Kidney epithelial cell (primary cell): Measurements from ENCODE around the gene MEX3D. TPM values are rescaled to one million over a fixed set of nuclear protein-coding genes. Genes with fewer than 3 reads are reported as not detected.
"Not testable (repeated sequence)": the region's sequence is repeated elsewhere in the genome, so short reads cannot be mapped to it uniquely, and the experiment has no call there.

Experiments used
- DNase-seq: peaks from one replicate; pipeline ENCODE4 v3.0.0-alpha.2; 2010; ENCODE audit warnings: low read depth
- H3K27me3 ChIP-seq: 2 replicates; pipeline ENCODE4 v1.6.0; 2011; ENCODE audit warnings: low read length; ENCODE audit not compliant: control insufficient read depth, insufficient read depth
- H3K36me3 ChIP-seq: 2 replicates; pipeline ENCODE4 v1.5.1; 2011; ENCODE audit warnings: low read length; ENCODE audit not compliant: control insufficient read depth, insufficient read depth
- H3K4me3 ChIP-seq: 2 replicates; pipeline ENCODE4 v1.5.1; 2011; ENCODE audit warnings: low read depth, mild to moderate bottlenecking, control low read depth, low read length
- total RNA-seq: library from RNA; depleted of rRNA; stranded (reverse); fragments of >200 nt; gene quantifications from 2 replicates; pipeline ENCODE4 v1.2.3, GENCODE V29; 2015
- TF ChIP-seq, protein P1 (sequence below): IDR thresholded peaks from 2 replicates; pipeline ENCODE4 v1.5.1; 2011; ENCODE audit warnings: mild to moderate bottlenecking, moderate library complexity, low read length, control low read depth, inconsistent platforms; ENCODE audit not compliant: insufficient read depth, poor library complexity, severe bottlenecking

Gene MEX3D
- total RNA-seq, 1 donor from 2014 or later = 90.9 TPM

DNA sequence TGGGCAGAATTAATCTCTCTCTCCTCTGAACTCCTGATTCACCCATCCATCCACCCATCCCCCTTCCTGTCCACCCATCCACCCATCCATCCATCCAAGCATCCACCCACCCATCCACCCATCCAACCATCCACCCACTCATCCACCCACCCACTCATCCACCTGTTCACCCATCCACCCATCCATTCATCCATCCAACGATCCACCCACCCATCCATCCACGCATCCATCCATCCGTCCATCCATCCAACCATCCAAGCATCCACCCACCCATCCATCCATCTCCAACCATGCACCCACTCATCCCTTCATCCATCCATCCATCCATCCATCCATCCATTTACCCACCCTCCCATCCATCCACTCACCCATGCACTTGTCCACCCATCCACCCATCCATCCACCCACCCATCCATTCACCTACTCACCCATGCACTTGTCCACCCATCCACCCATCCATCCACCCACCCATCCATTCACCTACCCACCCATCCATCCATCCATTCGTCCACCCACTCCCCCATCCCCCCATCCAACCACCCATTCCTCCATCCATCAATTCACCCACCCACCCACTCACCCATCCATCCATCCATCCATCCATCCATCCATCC lies 18.7 kb downstream of the MEX3D start:
- TF ChIP-seq, protein P1, sequence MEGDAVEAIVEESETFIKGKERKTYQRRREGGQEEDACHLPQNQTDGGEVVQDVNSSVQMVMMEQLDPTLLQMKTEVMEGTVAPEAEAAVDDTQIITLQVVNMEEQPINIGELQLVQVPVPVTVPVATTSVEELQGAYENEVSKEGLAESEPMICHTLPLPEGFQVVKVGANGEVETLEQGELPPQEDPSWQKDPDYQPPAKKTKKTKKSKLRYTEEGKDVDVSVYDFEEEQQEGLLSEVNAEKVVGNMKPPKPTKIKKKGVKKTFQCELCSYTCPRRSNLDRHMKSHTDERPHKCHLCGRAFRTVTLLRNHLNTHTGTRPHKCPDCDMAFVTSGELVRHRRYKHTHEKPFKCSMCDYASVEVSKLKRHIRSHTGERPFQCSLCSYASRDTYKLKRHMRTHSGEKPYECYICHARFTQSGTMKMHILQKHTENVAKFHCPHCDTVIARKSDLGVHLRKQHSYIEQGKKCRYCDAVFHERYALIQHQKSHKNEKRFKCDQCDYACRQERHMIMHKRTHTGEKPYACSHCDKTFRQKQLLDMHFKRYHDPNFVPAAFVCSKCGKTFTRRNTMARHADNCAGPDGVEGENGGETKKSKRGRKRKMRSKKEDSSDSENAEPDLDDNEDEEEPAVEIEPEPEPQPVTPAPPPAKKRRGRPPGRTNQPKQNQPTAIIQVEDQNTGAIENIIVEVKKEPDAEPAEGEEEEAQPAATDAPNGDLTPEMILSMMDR = no peak
- H3K36me3 ChIP-seq = no peaks in the 10 kb centered on the region
- H3K4me3 ChIP-seq = no peak overlapping the region
- H3K27me3 ChIP-seq = peaks cover 3% of the 10 kb centered on the region
- DNase-seq = no peak

DNA sequence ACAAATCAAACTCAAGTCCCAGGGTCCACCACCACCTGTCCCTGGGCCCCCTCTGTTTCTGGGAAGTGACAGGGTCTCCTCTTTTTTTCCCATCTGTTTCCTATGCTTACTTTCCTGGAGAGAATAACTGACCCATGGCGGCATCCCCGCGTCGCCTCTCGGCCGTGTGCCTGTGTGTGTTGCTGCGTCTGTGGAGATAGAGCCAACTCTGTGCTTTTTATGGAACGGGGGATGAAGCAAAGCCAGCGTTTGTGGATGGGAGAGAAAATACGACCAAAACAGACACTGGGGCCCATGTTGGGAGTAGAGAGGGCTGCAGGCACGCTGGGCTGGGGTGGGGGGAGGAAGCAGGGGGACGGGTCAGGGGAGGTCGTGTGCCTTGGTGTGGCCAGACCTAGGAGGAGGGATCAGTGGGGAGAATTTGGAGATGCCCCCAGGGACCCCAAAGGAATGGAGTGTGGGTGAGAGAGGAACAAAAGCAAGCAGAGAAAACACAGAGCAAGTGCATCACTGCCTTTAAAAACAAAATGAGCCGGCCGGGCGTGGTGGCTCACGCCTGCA lies 27.7 kb downstream of the MEX3D start:
- H3K36me3 ChIP-seq = no peaks in the 10 kb centered on the region
- peaks cover 11% of the 10 kb centered on the region for H3K27me3 ChIP-seq
- H3K4me3 ChIP-seq = no peak overlapping the region
- DNase-seq = no peak
- TF ChIP-seq, protein P1 = no peak

DNA sequence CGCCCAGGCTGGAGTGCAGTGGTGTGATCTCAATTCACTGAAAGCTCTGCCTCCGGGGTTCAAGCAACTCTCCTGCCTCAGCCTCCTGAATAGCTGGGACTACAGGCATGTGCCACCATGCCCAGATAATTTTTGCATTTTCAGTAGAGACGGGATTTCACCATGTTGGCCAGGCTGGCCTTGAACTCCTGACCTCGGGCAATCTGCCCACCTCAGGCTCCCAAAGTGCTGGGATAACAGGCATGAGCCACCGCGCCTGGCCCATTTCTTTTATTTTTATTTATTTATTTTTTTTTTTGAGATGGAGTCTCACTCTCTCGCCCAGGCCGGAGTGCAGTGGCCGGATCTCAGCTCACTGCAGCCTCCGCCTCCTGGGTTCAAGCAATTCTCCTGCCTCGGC lies 28.4 kb downstream of the MEX3D start:
- not testable (repeated sequence) for H3K4me3 ChIP-seq, H3K36me3 ChIP-seq, DNase-seq
- peaks cover 11% of the 10 kb centered on the region for H3K27me3 ChIP-seq

DNA sequence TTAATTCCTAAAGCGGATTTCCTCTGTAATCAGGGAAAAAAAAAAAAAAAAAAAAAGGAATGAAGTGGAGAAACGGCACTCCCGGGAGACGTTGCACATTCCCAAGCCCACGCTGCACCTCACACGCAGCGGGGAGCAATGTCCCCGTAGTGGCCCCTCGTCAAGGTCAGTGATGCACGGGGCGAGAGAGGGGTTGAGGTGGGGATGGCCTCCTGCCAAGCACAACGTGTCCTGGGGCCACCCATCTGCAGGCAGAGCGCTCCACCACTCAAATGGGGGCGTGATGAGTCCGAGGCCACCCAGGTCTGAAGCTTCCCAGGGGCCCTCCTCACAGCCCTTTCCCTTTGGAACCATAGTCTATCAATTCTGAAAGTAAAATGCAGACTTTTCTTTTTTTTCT lies 29.1 kb downstream of the MEX3D start:
- DNase-seq = no peak
- H3K27me3 ChIP-seq = peaks cover 11% of the 10 kb centered on the region
- no peaks in the 10 kb centered on the region for H3K36me3 ChIP-seq
- TF ChIP-seq, protein P1 = no peak
- H3K4me3 ChIP-seq = no peak overlapping the region

DNA sequence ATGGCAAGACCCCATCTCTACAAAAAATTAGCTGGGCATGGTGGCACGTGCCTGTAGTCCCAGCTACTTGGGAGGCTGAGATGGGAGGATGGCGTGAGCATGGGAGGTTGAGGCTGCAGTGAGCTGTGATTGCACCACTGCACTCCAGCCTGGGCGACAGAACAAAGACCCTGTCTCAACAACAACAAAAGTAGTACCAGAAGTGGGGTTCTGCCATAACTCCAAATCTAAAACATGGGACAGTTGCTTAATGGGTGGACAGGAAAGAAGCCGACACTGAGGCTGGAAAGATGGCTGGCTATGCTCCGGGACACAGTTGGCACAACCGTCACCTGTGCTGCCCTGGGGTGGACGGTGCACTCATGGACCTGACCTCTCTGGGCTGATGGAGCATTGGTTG lies 32.4 kb downstream of the MEX3D start:
- not testable (repeated sequence) for DNase-seq, H3K4me3 ChIP-seq, H3K36me3 ChIP-seq
- peaks cover 12% of the 10 kb centered on the region for H3K27me3 ChIP-seq

DNA sequence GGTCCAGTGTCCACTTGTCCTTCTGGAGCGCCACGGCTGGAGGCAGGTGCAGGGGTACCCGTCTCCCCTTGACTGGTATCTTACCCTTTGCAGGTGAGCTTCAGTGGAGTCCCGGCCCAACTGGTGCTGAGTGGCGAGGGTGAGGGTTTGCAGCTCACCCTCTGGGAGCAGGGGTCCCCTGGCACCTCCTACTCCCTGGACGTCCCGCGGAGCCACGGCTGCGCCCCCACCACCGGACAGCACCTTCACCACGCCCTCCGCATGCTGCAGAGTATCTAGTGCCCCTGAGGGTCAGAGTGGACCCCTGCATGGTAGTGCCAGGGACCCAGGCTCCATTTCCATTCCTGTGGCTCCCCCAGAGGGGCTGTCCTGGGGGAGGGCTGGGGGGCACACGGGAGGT lies 33.2 kb downstream of the MEX3D start:
- Histone ChIP-seq H3K36me3 (no peaks in the 10 kb centered on the region), H3K27me3 (peaks cover 7% of the 10 kb centered on the region), H3K4me3 (no peak overlapping the region)
- TF ChIP-seq, protein P1 = no peak
- DNase-seq = no peak
